LNCaP clone FGC (cell line): ENCODE measurements around the gene EXOC4.

ENCODE experiments used
- DNase-seq: peaks from one replicate; pipeline ENCODE4 v3.0.0-alpha.2; 2011; ENCODE audit warnings: low read depth
- H3K4me3 ChIP-seq: 2 replicates; pipeline ENCODE4 v1.5.1; 2011; ENCODE audit warnings: mild to moderate bottlenecking, low read depth, low read length, control low read depth
- TF ChIP-seq, protein P1 (sequence below): IDR thresholded peaks from 2 replicates; pipeline ENCODE4 v1.5.1; 2012; ENCODE audit warnings: mild to moderate bottlenecking; ENCODE audit not compliant: control insufficient read depth, insufficient read depth; ENCODE audit errors: extremely low read depth

The EXOC4 gene

GRCh38 chr7:133423618-133424017 is 170.7 kb downstream of the EXOC4 start:
- no peak for DNase-seq
- TF ChIP-seq, protein P1, sequence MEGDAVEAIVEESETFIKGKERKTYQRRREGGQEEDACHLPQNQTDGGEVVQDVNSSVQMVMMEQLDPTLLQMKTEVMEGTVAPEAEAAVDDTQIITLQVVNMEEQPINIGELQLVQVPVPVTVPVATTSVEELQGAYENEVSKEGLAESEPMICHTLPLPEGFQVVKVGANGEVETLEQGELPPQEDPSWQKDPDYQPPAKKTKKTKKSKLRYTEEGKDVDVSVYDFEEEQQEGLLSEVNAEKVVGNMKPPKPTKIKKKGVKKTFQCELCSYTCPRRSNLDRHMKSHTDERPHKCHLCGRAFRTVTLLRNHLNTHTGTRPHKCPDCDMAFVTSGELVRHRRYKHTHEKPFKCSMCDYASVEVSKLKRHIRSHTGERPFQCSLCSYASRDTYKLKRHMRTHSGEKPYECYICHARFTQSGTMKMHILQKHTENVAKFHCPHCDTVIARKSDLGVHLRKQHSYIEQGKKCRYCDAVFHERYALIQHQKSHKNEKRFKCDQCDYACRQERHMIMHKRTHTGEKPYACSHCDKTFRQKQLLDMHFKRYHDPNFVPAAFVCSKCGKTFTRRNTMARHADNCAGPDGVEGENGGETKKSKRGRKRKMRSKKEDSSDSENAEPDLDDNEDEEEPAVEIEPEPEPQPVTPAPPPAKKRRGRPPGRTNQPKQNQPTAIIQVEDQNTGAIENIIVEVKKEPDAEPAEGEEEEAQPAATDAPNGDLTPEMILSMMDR: no peak

GRCh38 chr7:133428326-133428725 is 175.4 kb downstream of the EXOC4 start:
- TF ChIP-seq, protein P1: no peak
- no peak overlapping the region for H3K4me3 ChIP-seq
- DNase-seq: no peak

More at GRCh38 chr7:133423618-133424017, 170.7 kb downstream of the EXOC4 start:
- H3K4me3 ChIP-seq: no peak overlapping the region

DNA sequence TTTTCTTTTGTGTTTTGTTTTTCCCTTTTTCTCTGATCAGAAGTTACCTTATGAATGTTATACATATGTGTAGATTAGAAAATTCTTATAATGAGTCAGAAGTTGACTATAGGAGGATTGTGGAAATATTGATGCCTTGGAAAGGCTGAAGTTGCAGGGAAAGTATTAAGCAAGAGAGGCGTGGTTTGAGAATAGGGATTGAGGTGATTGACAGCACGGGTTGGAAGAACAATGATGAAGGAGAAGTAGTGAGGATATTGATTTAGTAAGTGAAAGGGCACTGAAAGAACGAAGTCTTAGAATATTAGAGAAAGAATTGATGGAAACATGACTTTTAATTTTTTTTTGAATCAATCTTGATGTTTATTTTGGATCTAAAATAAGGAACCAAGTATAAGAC is 176.0 kb downstream of the EXOC4 start:
- DNase-seq: no peak
- H3K4me3 ChIP-seq: no peak overlapping the region
- TF ChIP-seq, protein P1: no peak

GRCh38 chr7:133429371-133429770 is 176.5 kb downstream of the EXOC4 start:
- H3K4me3 ChIP-seq: no peak overlapping the region
- TF ChIP-seq, protein P1: no peak
- no peak for DNase-seq

- TF ChIP-seq, protein P1: no peak
- no peak overlapping the region for H3K4me3 ChIP-seq
- no peak for DNase-seq
Observed at GRCh38 chr7:133431134-133431724, 178.4 kb downstream of the EXOC4 start.

- no peak overlapping the region for H3K4me3 ChIP-seq
- DNase-seq: no peak
- TF ChIP-seq, protein P1: no peak
Observed at GRCh38 chr7:133433165-133433812, 180.4 kb downstream of the EXOC4 start.

GRCh38 chr7:133434246-133434865 is 181.5 kb downstream of the EXOC4 start:
- no peak overlapping the region for H3K4me3 ChIP-seq
- DNase-seq: no peak
- TF ChIP-seq, protein P1: peak; percentile 40; the same call in 1 of the 2 replicates
